SK-N-SH treated with all-trans-retinoic acid at 6 μM for 48 hours (cell line): ENCODE results near the gene KLRC4.
"Not testable (repeated sequence)": the region's sequence is repeated elsewhere in the genome, so short reads cannot be mapped to it uniquely, and the experiment has no call there.

ENCODE experiments used
- ATAC-seq: fragments of 200-7000 bp; cut with Tn5 transposase; 3 replicates; pipeline ENCODE4 v1.9.1; 2020; ENCODE audit warnings: mild to moderate bottlenecking, moderate library complexity
- ARNTL ChIP-seq: fragments of 450-650 bp; formaldehyde crosslinking; IDR thresholded peaks from 2 replicates; pipeline ENCODE4 v1.5.0; 2020; ENCODE audit warnings: low read depth, mild to moderate bottlenecking, moderate library complexity, borderline replicate concordance
- BACH2 ChIP-seq: fragments of 250-450 bp; sonication (Bioruptor Pico); IDR thresholded peaks from 2 replicates; pipeline ENCODE4 v1.9.0; 2021; ENCODE audit warnings: mild to moderate bottlenecking, borderline replicate concordance
- CREB5 ChIP-seq: fragments of 250-450 bp; sonication (Bioruptor Pico); IDR thresholded peaks from 2 replicates; pipeline ENCODE4 v1.5.1; 2020; ENCODE audit warnings: low read depth, mild to moderate bottlenecking, moderate library complexity
- CSDC2 ChIP-seq: fragments of 250-450 bp; sonication (Bioruptor Pico); IDR thresholded peaks from 2 replicates; pipeline ENCODE4 v1.5.0; 2020; ENCODE audit warnings: mild to moderate bottlenecking, moderate library complexity
- CSRNP3 ChIP-seq: fragments of 250-450 bp; sonication (Bioruptor Pico); IDR thresholded peaks from 2 replicates; pipeline ENCODE4 v1.5.1; 2021; ENCODE audit warnings: mild to moderate bottlenecking, moderate library complexity
- ESRRG ChIP-seq: fragments of 250-450 bp; sonication (Bioruptor Pico); IDR thresholded peaks from 2 replicates; pipeline ENCODE4 v1.6.1; 2021; ENCODE audit warnings: mild to moderate bottlenecking
- GLIS3 ChIP-seq: fragments of 250-450 bp; sonication (Bioruptor Pico); IDR thresholded peaks from 2 replicates; pipeline ENCODE4 v1.5.0; 2020; ENCODE audit warnings: mild to moderate bottlenecking, moderate library complexity
- OSR1 ChIP-seq: fragments of 250-450 bp; sonication (Bioruptor Pico); IDR thresholded peaks from 2 replicates; pipeline ENCODE4 v1.8.0; 2022; ENCODE audit warnings: moderate library complexity, mild to moderate bottlenecking, inconsistent platforms
- PATZ1 ChIP-seq: fragments of 250-450 bp; sonication (Bioruptor Pico); IDR thresholded peaks from 2 replicates; pipeline ENCODE4 v1.8.0; 2020; ENCODE audit warnings: mild to moderate bottlenecking, moderate library complexity, borderline replicate concordance
- POU6F1 ChIP-seq: fragments of 250-450 bp; sonication (Bioruptor Pico); IDR thresholded peaks from 2 replicates; pipeline ENCODE4 v1.8.0; 2021; ENCODE audit warnings: low read depth, mild to moderate bottlenecking, moderate library complexity, borderline replicate concordance
- PPARA ChIP-seq: fragments of 250-450 bp; sonication (Bioruptor Pico); IDR thresholded peaks from 2 replicates; pipeline ENCODE4 v1.5.0; 2020; ENCODE audit warnings: mild to moderate bottlenecking, borderline replicate concordance
- RARB ChIP-seq: fragments of 250-450 bp; sonication (Bioruptor Pico); IDR thresholded peaks from 2 replicates; pipeline ENCODE4 v1.8.0; 2021; ENCODE audit warnings: mild to moderate bottlenecking, moderate library complexity
- SNAI2 ChIP-seq: fragments of 250-450 bp; sonication (Bioruptor Pico); IDR thresholded peaks from 2 replicates; pipeline ENCODE4 v1.5.0; 2020; ENCODE audit warnings: mild to moderate bottlenecking, moderate library complexity
- TCF4 ChIP-seq: fragments of 250-450 bp; sonication (Bioruptor Pico); IDR thresholded peaks from 2 replicates; pipeline ENCODE4 v1.8.0; 2021; ENCODE audit warnings: mild to moderate bottlenecking, moderate library complexity, borderline replicate concordance
- TOX ChIP-seq: fragments of 250-450 bp; sonication (Bioruptor Pico); IDR thresholded peaks from 2 replicates; pipeline ENCODE4 v1.8.0; 2021; ENCODE audit warnings: mild to moderate bottlenecking, moderate library complexity, borderline replicate concordance
- ZC3H10 ChIP-seq: fragments of 250-450 bp; sonication (Bioruptor Pico); IDR thresholded peaks from 2 replicates; pipeline ENCODE4 v1.5.1; 2021; ENCODE audit warnings: mild to moderate bottlenecking, moderate library complexity
- ZFP3 ChIP-seq: fragments of 250-450 bp; sonication (Bioruptor Pico); IDR thresholded peaks from 2 replicates; pipeline ENCODE4 v1.5.0; 2020; ENCODE audit warnings: mild to moderate bottlenecking, moderate library complexity
- ZFP30 ChIP-seq: fragments of 450-650 bp; formaldehyde crosslinking; IDR thresholded peaks from 2 replicates; pipeline ENCODE4 v1.5.0; 2022; ENCODE audit warnings: mild to moderate bottlenecking, moderate library complexity
- ZNF70 ChIP-seq: fragments of 450-650 bp; formaldehyde crosslinking; IDR thresholded peaks from 2 replicates; pipeline ENCODE4 v1.5.0; 2020; ENCODE audit warnings: mild to moderate bottlenecking, moderate library complexity
- ZNF8 ChIP-seq: fragments of 450-650 bp; formaldehyde crosslinking; IDR thresholded peaks from 2 replicates; pipeline ENCODE4 v1.5.0; 2020; ENCODE audit warnings: mild to moderate bottlenecking, moderate library complexity

The KLRC4 gene

GRCh38 chr12:10384191-10384590 is 25.4 kb downstream of the KLRC4 start:
- ATAC-seq: no peak
- TF ChIP-seq ARNTL (CRISPR knock-in tag) (no peak), OSR1 (no peak), ZFP30 (CRISPR knock-in tag) (no peak), ZNF70 (CRISPR knock-in tag) (no peak), CREB5 (CRISPR knock-in tag) (no peak), ZNF8 (CRISPR knock-in tag) (no peak), TOX (CRISPR knock-in tag) (no peak), TCF4 (CRISPR knock-in tag) (no peak), GLIS3 (no peak), POU6F1 (CRISPR knock-in tag) (no peak), BACH2 (CRISPR knock-in tag) (no peak), PATZ1 (no peak), CSDC2 (CRISPR knock-in tag) (no peak)
- TF ChIP-seq, all 23 proteins: peak for 0

- no peak for ATAC-seq
- no peak for TF ChIP-seq TOX (CRISPR knock-in tag)
- TF ChIP-seq GLIS3: no peak
These were observed 27.5 kb downstream of the KLRC4 start for GRCh38 chr12:10381928-10382628.

- ATAC-seq: not testable (repeated sequence)
These were observed 30.8 kb downstream of the KLRC4 start for GRCh38 chr12:10378737-10379136.

- no peak for ATAC-seq
- TF ChIP-seq TOX (CRISPR knock-in tag): no peak
- TF ChIP-seq SNAI2 (CRISPR knock-in tag): no peak
- TF ChIP-seq RARB (CRISPR knock-in tag): no peak
- TF ChIP-seq ESRRG: no peak
- no peak for TF ChIP-seq ZNF8 (CRISPR knock-in tag)
These were observed 34.9 kb downstream of the KLRC4 start for GRCh38 chr12:10374624-10375018.

GRCh38 chr12:10372559-10372958 is 37.0 kb downstream of the KLRC4 start:
- TF ChIP-seq ZNF70 (CRISPR knock-in tag): no peak
- TF ChIP-seq TOX (CRISPR knock-in tag): no peak
- TF ChIP-seq ZC3H10: no peak
- no peak for TF ChIP-seq CSDC2 (CRISPR knock-in tag)
- no peak for TF ChIP-seq PPARA (CRISPR knock-in tag)
- no peak for TF ChIP-seq ZNF8 (CRISPR knock-in tag)
- no peak for TF ChIP-seq CSRNP3
- no peak for TF ChIP-seq POU6F1 (CRISPR knock-in tag)
- TF ChIP-seq ARNTL (CRISPR knock-in tag): no peak
- TF ChIP-seq ZFP3 (CRISPR knock-in tag): no peak
- no peak for TF ChIP-seq ESRRG
- TF ChIP-seq RARB (CRISPR knock-in tag): no peak
- no peak for ATAC-seq

- ATAC-seq: not testable (repeated sequence)
These were observed 37.5 kb downstream of the KLRC4 start for GRCh38 chr12:10371893-10372535.
